Mesenchymal stem cell (in vitro differentiated cells and primary cell): Measurements from ENCODE around the gene PACSIN3.

Source experiments
- DNase-seq: peaks from one replicate; pipeline ENCODE4 v3.0.0-alpha.2; 2013
- H2AFZ ChIP-seq: one replicate; pipeline ENCODE4 v1.6.1; 2013; ENCODE audit warnings: low read depth, mild to moderate bottlenecking, control low read depth, inconsistent platforms, low read length, moderate library complexity
- H2AK5ac ChIP-seq: 2 replicates; pipeline ENCODE4 v1.6.1; 2013; ENCODE audit warnings: low read length, moderate library complexity, mild to moderate bottlenecking, inconsistent platforms; ENCODE audit not compliant: severe bottlenecking
- H2BK120ac ChIP-seq: one replicate; pipeline ENCODE4 v1.6.1; 2013; ENCODE audit warnings: low read depth, mild to moderate bottlenecking, inconsistent platforms, low read length, moderate library complexity
- H2BK12ac ChIP-seq, 2 experiments: one replicate each; pipeline ENCODE4 v1.6.1; 2013; ENCODE audit warnings: inconsistent platforms in 2 of 2, low read length in 2 of 2, mild to moderate bottlenecking in 2 of 2, moderate library complexity in 2 of 2, control low read depth in 1 of 2
- H2BK15ac ChIP-seq: one replicate; pipeline ENCODE4 v1.6.1; 2013; ENCODE audit warnings: mild to moderate bottlenecking, low read depth, inconsistent platforms; ENCODE audit not compliant: poor library complexity, severe bottlenecking
- H2BK5ac ChIP-seq: 2 replicates; pipeline ENCODE4 v1.6.1; 2013; ENCODE audit warnings: low read depth, mild to moderate bottlenecking, low read length, control low read depth, inconsistent platforms; ENCODE audit not compliant: poor library complexity, severe bottlenecking
- H3K14ac ChIP-seq, 2 experiments: one replicate each; pipeline ENCODE4 v1.6.1; 2013; ENCODE audit warnings: inconsistent platforms in 2 of 2, low read length in 2 of 2, control low read depth in 1 of 2, mild to moderate bottlenecking in 1 of 2, moderate library complexity in 1 of 2
- H3K18ac ChIP-seq, 2 experiments: one replicate each; pipeline ENCODE4 v1.6.1; 2013; ENCODE audit warnings: inconsistent platforms in 2 of 2, low read length in 2 of 2, control low read depth in 1 of 2, low read depth in 1 of 2, mild to moderate bottlenecking in 1 of 2
- H3K23ac ChIP-seq, 2 experiments: one replicate each; pipeline ENCODE4 v1.6.1; 2013; ENCODE audit warnings: inconsistent platforms in 2 of 2, low read length in 2 of 2, mild to moderate bottlenecking in 2 of 2, moderate library complexity in 2 of 2, control low read depth in 1 of 2
- H3K27ac ChIP-seq: 2 replicates; pipeline ENCODE4 v1.5.1; 2013; ENCODE audit warnings: mild to moderate bottlenecking, moderate library complexity, low read length, control low read depth, inconsistent platforms; ENCODE audit not compliant: poor library complexity, severe bottlenecking
- H3K27me3 ChIP-seq, 2 experiments: 2 replicates each; pipeline versions ENCODE4 v1.6.1 to v1.7.0; 2013; ENCODE audit warnings: low read length in 2 of 2, mild to moderate bottlenecking in 2 of 2, moderate library complexity in 2 of 2, control low read depth in 1 of 2, inconsistent platforms in 1 of 2; ENCODE audit not compliant: control insufficient read depth in 1 of 2, insufficient read depth in 1 of 2
- H3K36me3 ChIP-seq, 2 experiments: 2 replicates each; pipeline versions ENCODE4 v1.6.1 to v1.7.0; 2013; ENCODE audit warnings: low read length in 2 of 2, control low read depth in 1 of 2, inconsistent platforms in 1 of 2, low read depth in 1 of 2, mild to moderate bottlenecking in 1 of 2; ENCODE audit not compliant: insufficient read depth in 2 of 2, control insufficient read depth in 1 of 2
- H3K4ac ChIP-seq, 2 experiments: one replicate each; pipeline ENCODE4 v1.6.1; 2013; ENCODE audit warnings: inconsistent platforms in 2 of 2, low read length in 2 of 2, mild to moderate bottlenecking in 2 of 2, moderate library complexity in 2 of 2, control low read depth in 1 of 2, low read depth in 1 of 2
- H3K4me1 ChIP-seq: 2 replicates; pipeline ENCODE4 v1.6.1; 2013; ENCODE audit warnings: low read depth, low read length, control low read depth; ENCODE audit not compliant: control insufficient read depth, insufficient read depth
- H3K4me2 ChIP-seq: 2 replicates; pipeline ENCODE4 v1.6.1; 2013; ENCODE audit warnings: low read length, mild to moderate bottlenecking, inconsistent platforms; ENCODE audit not compliant: poor library complexity, severe bottlenecking
- H3K4me3 ChIP-seq, 2 experiments: 2 replicates each; pipeline versions ENCODE4 v1.5.1 to v1.7.0; 2013; ENCODE audit warnings: low read length in 2 of 2, mild to moderate bottlenecking in 2 of 2, control low read depth in 1 of 2, low read depth in 1 of 2; ENCODE audit not compliant: insufficient read depth in 1 of 2
- H3K79me1 ChIP-seq: replicated peaks from 2 replicates; pipeline ENCODE4 v1.6.1; 2013; ENCODE audit warnings: mild to moderate bottlenecking, control low read depth, low read length, inconsistent platforms; ENCODE audit not compliant: poor library complexity, severe bottlenecking
- H3K9ac ChIP-seq: 2 replicates; pipeline ENCODE4 v1.7.0; 2013; ENCODE audit warnings: mild to moderate bottlenecking, low read length, moderate library complexity
- H3K9me3 ChIP-seq: 2 replicates; pipeline ENCODE4 v1.7.0; 2013; ENCODE audit warnings: mild to moderate bottlenecking, low read length; ENCODE audit not compliant: control insufficient read depth
- H4K8ac ChIP-seq: one replicate; pipeline ENCODE4 v1.6.1; 2013; ENCODE audit warnings: inconsistent platforms, mild to moderate bottlenecking, low read length, moderate library complexity
- H4K91ac ChIP-seq: one replicate; pipeline ENCODE4 v1.6.1; 2013; ENCODE audit warnings: mild to moderate bottlenecking, low read length, inconsistent platforms
- WGBS: methylation state at CpG from one replicate; pipeline ENCODE4 v1.1.7; 2013; ENCODE audit warnings: mixed read lengths; 5-methylcytosine and 5-hydroxymethylcytosine counted together

PACSIN3 gene

DNA sequence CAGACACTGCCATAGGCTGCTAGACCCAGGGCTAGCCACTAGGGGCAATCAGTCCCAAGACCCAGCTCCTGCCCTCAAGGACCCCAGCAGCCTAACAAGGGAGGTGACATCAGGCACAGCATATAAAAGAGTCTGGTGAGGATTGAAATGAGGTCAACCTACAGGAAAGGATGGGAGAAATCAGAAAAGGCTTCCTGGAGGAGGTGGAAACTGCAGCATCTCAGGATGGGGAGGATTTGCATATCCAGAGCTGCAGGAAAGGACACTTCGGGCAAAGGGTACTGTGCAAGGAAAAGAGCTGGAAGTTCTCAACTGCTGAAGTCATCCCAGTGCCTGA, 6.6 kb downstream of the PACSIN3 start:
- no peak overlapping the region for H3K4me3 ChIP-seq
- no peak overlapping the region for H2BK5ac ChIP-seq
- peak overlapping the region; percentile 76 for H2BK15ac ChIP-seq
- no peak overlapping the region for H3K4me2 ChIP-seq
- no peak overlapping the region for H3K14ac ChIP-seq
- peaks cover 24 to 65% of the 10 kb centered on the region in 2 experiments for H3K36me3 ChIP-seq
- no peaks in the 10 kb centered on the region for H3K9me3 ChIP-seq
- 100% methylated on average over 1 of the region's 1 CpG for WGBS
- peaks cover 19% of the 10 kb centered on the region for H3K4me1 ChIP-seq
- H4K8ac ChIP-seq = no peak overlapping the region
- no peaks in the 10 kb centered on the region for H3K27me3 ChIP-seq
- H3K79me1 ChIP-seq = peaks cover 27% of the 10 kb centered on the region
- no peak overlapping the region for H3K18ac ChIP-seq
- no peak overlapping the region for H2BK12ac ChIP-seq
- H3K23ac ChIP-seq = no peak overlapping the region
- no peak overlapping the region for H2AFZ ChIP-seq
- H3K27ac ChIP-seq = no peak overlapping the region
- DNase-seq = peak; percentile 66
- H2BK120ac ChIP-seq = no peak overlapping the region
- no peak overlapping the region for H3K9ac ChIP-seq
- no peak overlapping the region for H4K91ac ChIP-seq
- H3K4ac ChIP-seq = no peak overlapping the region
- H2AK5ac ChIP-seq = no peak overlapping the region

DNA sequence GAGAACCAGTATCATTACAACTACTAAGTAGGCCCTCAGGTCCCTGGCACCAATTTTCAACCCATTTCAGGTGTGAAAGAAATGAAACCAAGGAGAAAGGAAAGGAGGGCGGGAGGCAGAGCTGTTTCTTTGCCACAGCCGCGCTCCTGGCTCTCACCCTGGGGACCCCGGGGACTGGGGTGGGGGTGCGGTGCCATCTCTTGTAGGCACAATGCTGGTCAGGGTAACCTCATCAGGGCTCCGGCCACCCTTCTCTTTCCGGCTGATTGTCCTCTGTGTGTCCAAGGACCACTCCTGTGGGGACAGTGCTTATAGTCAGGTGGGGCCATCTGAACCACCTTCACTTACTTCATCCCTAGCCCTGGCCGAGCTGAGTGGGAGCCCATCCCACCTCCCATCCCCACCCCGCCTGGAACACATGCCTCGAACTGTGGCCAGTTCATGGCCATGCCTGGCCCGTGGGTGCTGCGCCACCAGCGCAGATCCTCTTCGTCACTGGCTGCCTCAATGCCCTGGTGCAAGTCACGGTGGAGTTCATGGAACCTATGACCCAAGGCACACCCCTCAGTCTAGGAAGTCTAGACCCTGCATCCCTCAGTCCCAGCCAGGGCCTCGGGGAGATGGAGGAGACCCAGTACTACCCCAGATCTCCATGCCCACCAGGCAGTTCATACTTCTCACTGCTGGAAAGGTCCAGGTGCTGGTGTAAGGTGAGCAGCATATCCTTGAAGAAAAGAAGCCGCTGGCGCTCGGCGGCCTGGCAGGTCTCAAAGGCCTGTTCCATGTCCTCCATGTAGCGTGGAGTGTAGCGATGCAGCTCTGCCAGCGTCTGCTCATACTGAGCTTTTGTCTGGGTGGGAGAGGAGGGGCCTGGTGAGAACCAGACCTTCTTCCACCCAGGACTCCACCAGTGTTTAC, 7.2 kb downstream of the PACSIN3 start:
- 96% methylated on average over 20 of the region's 23 CpGs for WGBS
- no peaks in the 10 kb centered on the region for H3K9me3 ChIP-seq

DNA sequence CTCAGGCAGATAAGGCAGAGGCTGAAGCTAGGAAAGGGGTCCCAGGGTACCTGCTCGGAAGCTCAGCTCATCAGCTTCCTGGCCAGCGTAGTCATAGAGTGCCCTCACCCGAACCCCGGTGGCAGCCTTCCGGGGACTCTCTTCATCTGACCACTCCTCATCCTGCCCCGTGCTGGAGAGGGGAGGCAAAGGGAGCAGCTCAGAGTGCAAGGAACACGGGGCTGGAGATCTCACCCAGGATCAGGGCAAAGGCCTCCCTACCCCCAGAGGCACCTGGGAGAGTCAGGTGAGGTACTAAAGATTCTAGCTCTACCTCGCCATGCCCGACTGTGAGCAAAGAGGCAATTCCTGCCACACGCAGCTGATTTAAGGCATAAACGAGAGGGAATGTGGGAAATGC, 7.9 kb downstream of the PACSIN3 start:
- DNase-seq = no peak
- H3K23ac ChIP-seq = no peak overlapping the region

More for the DNA sequence above, 7.2 kb downstream of the PACSIN3 start:
- H2BK15ac ChIP-seq = peak overlapping the region; percentile 76
- no peak overlapping the region for H4K91ac ChIP-seq
- no peak overlapping the region for H3K9ac ChIP-seq
- H3K4me2 ChIP-seq = no peak overlapping the region
- H3K4ac ChIP-seq = no peak overlapping the region
- no peak overlapping the region for H2BK120ac ChIP-seq
- peaks cover 25 to 62% of the 10 kb centered on the region in 2 experiments for H3K36me3 ChIP-seq
- no peak for DNase-seq
- peaks cover 13% of the 10 kb centered on the region for H3K4me1 ChIP-seq
- no peak overlapping the region for H2AK5ac ChIP-seq
- peaks cover 26% of the 10 kb centered on the region for H3K79me1 ChIP-seq
- H3K4me3 ChIP-seq = peak overlapping the region in 1 of 2 experiments; percentile 18
- H2BK5ac ChIP-seq = no peak overlapping the region
- no peak overlapping the region for H2BK12ac ChIP-seq
- H3K27ac ChIP-seq = no peak overlapping the region
- no peak overlapping the region for H4K8ac ChIP-seq
- no peaks in the 10 kb centered on the region for H3K27me3 ChIP-seq
- H3K14ac ChIP-seq = no peak overlapping the region
- H2AFZ ChIP-seq = no peak overlapping the region
- H3K18ac ChIP-seq = no peak overlapping the region
- no peak overlapping the region for H3K23ac ChIP-seq

DNA sequence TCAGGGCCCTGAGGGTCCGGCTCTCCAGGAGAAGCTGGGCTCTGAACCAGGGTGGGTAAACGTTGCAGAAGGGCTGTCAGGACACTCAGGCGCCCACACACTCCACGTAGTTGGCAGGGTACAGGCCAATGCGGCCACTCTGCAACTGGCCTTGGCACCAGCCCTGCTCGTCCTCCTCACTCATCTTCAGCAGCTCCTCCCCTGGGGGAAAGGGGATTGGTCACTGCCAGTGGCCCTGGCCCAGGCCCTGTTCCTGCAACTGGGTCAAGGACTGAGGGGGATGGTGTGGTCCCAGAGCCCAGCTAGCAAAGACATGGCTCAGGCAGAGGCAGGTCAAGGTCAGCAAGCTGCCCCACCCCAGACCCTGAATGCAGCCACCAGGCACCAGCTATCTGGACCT, 8.4 kb downstream of the PACSIN3 start:
- H2AFZ ChIP-seq = no peak overlapping the region
- H3K27ac ChIP-seq = peak overlapping the region; percentile 13
- no peak overlapping the region for H3K4me3 ChIP-seq
- no peak overlapping the region for H2AK5ac ChIP-seq
- no peak overlapping the region for H3K4me2 ChIP-seq
- no peak overlapping the region for H2BK5ac ChIP-seq
- H3K9ac ChIP-seq = peak overlapping the region; percentile 100
- no peak overlapping the region for H2BK15ac ChIP-seq
- peak overlapping the region; percentile 7 to 15 for H2BK12ac ChIP-seq
- H3K23ac ChIP-seq = no peak overlapping the region
- 77% methylated on average over 6 of the region's 6 CpGs for WGBS
- peak overlapping the region; percentile 29 for H4K8ac ChIP-seq
- no peak for DNase-seq
- H3K9me3 ChIP-seq = no peaks in the 10 kb centered on the region
- peaks cover 26% of the 10 kb centered on the region for H3K79me1 ChIP-seq
- H3K36me3 ChIP-seq = peaks cover 37 to 61% of the 10 kb centered on the region in 2 experiments
- no peak overlapping the region for H3K4ac ChIP-seq
- H3K14ac ChIP-seq = no peak overlapping the region
- no peak overlapping the region for H2BK120ac ChIP-seq
- H4K91ac ChIP-seq = peak overlapping the region; percentile 3
- peak overlapping the region in 1 of 2 experiments; percentile 40 for H3K18ac ChIP-seq
- no peaks in the 10 kb centered on the region for H3K27me3 ChIP-seq
- peaks cover 13% of the 10 kb centered on the region for H3K4me1 ChIP-seq

More for the DNA sequence above, 7.9 kb downstream of the PACSIN3 start:
- no peak overlapping the region for H2AFZ ChIP-seq
- H3K9me3 ChIP-seq = no peaks in the 10 kb centered on the region
- no peak overlapping the region for H3K27ac ChIP-seq
- H4K91ac ChIP-seq = no peak overlapping the region
- H3K36me3 ChIP-seq = peaks cover 32 to 61% of the 10 kb centered on the region in 2 experiments
- 97% methylated on average over 6 of the region's 11 CpGs for WGBS
- no peak overlapping the region for H3K4ac ChIP-seq
- no peak overlapping the region for H3K18ac ChIP-seq
- no peak overlapping the region for H3K4me3 ChIP-seq
- peaks cover 26% of the 10 kb centered on the region for H3K79me1 ChIP-seq
- H4K8ac ChIP-seq = no peak overlapping the region
- H3K9ac ChIP-seq = peak overlapping the region; percentile 100
- H2AK5ac ChIP-seq = no peak overlapping the region
- H3K4me2 ChIP-seq = no peak overlapping the region
- no peak overlapping the region for H2BK120ac ChIP-seq
- peaks cover 13% of the 10 kb centered on the region for H3K4me1 ChIP-seq
- H3K27me3 ChIP-seq = no peaks in the 10 kb centered on the region
- no peak overlapping the region for H2BK12ac ChIP-seq
- H2BK5ac ChIP-seq = no peak overlapping the region
- H3K14ac ChIP-seq = no peak overlapping the region
- no peak overlapping the region for H2BK15ac ChIP-seq
